Subcutaneous adipose tissue (tissue), 4 donors: Measurements from ENCODE around the gene IL1RAP. TPM values are rescaled to one million over a fixed set of nuclear protein-coding genes. Genes with fewer than 3 reads are reported as not detected.

Source experiments
- total RNA-seq, 4 donors: library from RNA; depleted of rRNA; stranded (reverse); fragments of >200 nt; gene quantifications; one replicate each; pipeline ENCODE4 v1.1.0, GENCODE V29; 2016
- TF ChIP-seq, protein P1 (sequence below): fragments of 450-650 bp; IDR thresholded peaks from one replicate; pipeline ENCODE4 v1.5.1; 2016; ENCODE audit warnings: low read depth, mild to moderate bottlenecking, control low read depth, antibody characterized with exemption, moderate library complexity

The IL1RAP gene
- total RNA-seq, 4 donors from 2014 or later, result 4.7 to 18.9 (median 9.7) TPM

DNA sequence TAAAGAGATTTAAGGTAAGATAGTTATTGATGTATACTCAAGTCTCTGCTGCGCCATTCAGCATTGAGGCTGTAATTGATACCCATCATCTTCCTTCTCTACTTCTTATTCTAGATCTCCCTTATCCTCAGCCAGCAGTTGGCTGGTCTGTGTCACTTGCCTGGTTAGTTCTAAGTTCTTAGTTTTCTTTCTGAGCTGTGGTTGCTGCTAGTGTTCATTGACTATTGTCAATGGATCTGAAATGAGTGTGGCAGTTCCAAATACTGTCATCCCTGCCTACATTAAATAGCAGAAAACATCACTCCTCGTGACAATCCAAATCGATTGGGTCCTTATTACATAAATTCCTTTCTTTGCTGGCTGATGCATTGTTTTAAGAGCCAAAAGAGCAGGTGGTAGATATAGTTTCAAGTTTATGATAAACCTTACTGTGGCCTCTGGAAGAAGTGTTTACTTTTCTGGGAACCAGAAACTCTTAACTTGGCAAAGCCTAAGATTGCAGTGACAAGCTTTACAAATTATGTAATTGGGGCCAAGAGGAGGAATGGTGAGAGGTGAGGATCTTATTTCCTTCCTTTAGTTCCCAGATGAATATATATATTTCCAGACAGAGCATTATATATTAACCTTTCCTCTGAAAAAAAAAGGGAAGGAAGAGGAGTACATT lies 180.6 kb downstream of the IL1RAP start:
- TF ChIP-seq, protein P1, sequence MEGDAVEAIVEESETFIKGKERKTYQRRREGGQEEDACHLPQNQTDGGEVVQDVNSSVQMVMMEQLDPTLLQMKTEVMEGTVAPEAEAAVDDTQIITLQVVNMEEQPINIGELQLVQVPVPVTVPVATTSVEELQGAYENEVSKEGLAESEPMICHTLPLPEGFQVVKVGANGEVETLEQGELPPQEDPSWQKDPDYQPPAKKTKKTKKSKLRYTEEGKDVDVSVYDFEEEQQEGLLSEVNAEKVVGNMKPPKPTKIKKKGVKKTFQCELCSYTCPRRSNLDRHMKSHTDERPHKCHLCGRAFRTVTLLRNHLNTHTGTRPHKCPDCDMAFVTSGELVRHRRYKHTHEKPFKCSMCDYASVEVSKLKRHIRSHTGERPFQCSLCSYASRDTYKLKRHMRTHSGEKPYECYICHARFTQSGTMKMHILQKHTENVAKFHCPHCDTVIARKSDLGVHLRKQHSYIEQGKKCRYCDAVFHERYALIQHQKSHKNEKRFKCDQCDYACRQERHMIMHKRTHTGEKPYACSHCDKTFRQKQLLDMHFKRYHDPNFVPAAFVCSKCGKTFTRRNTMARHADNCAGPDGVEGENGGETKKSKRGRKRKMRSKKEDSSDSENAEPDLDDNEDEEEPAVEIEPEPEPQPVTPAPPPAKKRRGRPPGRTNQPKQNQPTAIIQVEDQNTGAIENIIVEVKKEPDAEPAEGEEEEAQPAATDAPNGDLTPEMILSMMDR, result no peak

DNA sequence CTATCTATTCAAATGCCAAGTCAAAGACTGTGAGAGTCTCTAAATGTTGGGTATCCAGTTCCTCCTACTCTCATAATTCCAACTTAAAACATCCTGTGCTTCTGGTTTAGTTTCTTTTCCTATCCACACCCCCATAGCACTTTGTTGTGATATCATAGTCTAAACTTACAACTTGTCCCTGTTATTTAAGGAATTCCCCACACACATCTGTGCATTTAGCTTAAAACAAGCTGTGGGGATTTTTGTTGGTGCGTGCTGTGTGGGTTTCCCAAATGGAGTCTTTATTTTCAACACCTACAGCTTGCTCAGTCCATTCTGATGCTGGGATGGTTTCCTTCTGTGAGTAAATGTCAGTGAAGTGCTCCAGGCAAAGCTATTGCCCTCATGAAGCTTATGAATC lies 181.3 kb downstream of the IL1RAP start:
- TF ChIP-seq, protein P1, result no peak

DNA sequence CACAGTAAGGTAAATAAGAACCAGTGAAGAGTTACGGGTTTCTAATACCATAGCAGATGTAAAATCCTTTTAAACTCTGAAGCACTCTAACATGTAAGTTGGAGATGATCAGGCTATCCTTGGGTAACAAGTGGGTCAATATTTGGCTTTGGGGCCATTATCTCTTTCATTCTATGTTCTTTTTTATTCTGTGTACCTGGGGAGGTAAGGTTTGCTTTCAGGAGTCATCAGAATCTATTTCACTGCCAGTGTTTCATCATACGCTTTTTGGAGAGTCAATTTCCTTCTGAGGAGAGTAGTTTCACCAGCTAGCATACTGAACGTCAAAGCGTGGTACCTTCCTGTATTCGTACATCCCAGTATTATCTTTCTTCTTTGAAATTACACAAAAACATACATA lies 182.1 kb downstream of the IL1RAP start:
- TF ChIP-seq, protein P1, result no peak

DNA sequence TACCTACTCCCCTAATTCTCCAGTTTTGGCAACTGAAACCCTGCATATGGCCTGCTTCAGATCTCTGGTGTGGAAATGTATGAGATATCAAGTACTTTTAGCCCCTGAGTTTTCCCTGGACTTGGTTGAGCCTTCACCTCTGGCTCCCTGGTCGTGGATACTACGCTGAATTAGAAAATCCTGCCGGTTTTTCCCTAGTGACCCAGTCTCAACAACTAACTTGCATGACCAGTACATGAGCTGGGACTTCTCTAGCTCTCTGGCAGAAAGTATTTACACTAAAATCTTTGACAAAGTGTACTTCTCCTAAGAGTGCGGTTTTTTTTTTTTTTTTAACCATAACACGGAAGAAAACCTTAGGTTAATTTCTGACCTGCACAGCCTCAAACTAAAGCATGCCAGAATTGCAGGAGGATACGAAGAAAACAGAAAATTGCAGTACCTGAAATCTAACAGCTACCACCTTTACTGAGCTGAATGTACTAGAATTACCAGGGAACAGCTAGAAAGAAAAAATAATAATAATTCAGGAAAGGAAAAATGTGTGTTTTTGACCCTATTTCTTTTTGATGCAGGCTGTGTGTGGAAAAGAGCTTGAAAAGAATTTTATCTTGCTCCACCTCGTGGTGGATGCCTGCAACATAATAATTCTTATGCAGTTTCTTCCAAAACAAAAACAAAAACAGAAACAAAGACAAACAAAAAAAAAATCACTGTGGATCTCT lies 183.1 kb downstream of the IL1RAP start:
- TF ChIP-seq, protein P1, result no peak

DNA sequence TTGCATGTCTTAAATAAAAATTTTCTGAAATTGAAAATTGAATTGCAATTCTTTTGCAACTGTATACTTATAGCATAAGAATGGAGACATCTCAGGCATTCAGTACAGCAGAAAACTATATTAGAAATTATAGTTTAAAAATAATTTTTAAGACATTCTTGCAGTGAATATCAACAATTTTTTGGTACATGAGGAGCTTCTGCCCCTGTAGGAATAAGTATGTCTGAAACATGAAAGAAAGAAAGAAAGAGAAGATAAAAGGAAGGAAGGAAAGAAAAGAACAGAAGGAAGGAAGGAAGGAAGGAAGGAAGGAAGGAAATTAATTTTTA lies 183.6 kb downstream of the IL1RAP start:
- TF ChIP-seq, protein P1, result no peak

DNA sequence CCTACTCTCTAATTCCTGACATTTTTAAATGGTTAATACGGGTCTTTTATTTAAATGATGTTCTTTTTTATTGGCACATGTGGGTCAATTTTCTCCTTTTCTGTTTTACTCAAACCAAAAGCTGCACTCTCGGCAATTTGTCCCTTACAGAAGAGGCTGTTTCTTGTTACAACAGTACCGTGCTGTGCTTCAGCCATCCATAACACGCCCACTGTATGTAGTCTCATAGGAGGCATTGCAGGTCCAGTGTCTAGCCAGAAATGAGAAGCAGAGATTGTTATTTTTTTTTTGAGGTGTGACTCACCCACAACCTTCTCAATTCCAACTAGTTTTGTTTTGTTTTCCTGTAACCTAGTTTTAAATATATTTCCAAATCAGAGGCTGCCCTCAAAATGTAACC lies 184.0 kb downstream of the IL1RAP start:
- TF ChIP-seq, protein P1, result no peak

DNA sequence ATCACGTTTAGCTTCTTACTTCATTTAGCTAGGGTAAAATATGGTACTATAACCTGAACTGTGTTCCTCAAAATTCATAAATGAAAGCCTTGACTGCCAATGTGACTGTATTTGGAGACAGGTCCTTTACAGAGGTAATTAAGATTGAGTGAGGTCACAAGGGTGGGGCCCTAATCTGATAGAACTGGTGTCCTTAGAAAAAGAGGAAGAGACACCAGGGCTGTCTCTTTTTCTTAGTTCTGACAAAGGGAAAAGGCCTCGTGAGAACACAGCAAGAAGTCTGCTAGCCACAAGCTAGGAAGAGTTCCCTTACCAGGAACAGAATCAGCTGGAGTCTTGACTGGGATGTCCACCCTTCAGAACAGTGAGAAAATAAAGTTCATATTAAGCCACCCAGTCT lies 185.9 kb downstream of the IL1RAP start:
- TF ChIP-seq, protein P1, result no peak
